A673 (cell line): ENCODE results near the gene HNRNPDL.

Source experiments
- EZH2 ChIP-seq: fragments of 200-600 bp; sonication (generic); IDR thresholded peaks from 2 replicates; pipeline ENCODE4 v1.6.1; 2017; ENCODE audit warnings: borderline replicate concordance, low read depth, mild to moderate bottlenecking, mixed read lengths, antibody characterized with exemption, low read length; ENCODE audit not compliant: poor library complexity, severe bottlenecking
- TF ChIP-seq, protein P1 (sequence below): fragments of 300-800, 200-600 bp; sonication (generic); conservative IDR thresholded peaks from 2 replicates; pipeline ENCODE4 v1.5.1; 2017; ENCODE audit warnings: low read depth, mild to moderate bottlenecking, antibody characterized with exemption, low read length, moderate library complexity, mixed read lengths

DNA sequence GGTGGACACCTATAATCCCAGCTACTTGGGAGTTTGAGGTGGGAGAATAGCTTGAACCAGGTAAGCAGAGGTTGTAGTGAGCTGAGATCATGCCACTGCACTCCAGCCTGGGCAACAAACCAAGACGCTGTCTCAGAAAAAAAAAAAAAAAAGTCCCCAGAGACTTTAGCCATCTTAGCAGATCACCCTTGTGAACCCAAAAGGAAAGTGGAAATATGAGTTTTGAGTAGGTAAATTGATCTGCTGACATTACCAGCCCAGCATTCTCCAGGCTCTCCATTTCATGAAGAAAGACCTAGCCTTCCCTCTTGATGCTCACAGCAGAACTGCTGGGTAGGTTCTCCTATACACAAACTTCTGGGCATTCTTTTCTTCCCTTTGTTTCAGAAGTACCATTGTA lies 32.0 kb downstream of the HNRNPDL start:
- no peak for TF ChIP-seq EZH2
- TF ChIP-seq, protein P1, sequence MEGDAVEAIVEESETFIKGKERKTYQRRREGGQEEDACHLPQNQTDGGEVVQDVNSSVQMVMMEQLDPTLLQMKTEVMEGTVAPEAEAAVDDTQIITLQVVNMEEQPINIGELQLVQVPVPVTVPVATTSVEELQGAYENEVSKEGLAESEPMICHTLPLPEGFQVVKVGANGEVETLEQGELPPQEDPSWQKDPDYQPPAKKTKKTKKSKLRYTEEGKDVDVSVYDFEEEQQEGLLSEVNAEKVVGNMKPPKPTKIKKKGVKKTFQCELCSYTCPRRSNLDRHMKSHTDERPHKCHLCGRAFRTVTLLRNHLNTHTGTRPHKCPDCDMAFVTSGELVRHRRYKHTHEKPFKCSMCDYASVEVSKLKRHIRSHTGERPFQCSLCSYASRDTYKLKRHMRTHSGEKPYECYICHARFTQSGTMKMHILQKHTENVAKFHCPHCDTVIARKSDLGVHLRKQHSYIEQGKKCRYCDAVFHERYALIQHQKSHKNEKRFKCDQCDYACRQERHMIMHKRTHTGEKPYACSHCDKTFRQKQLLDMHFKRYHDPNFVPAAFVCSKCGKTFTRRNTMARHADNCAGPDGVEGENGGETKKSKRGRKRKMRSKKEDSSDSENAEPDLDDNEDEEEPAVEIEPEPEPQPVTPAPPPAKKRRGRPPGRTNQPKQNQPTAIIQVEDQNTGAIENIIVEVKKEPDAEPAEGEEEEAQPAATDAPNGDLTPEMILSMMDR, result no peak
